Measurements from ENCODE around the gene PER2. TPM values are rescaled to one million over a fixed set of nuclear protein-coding genes. Genes with fewer than 3 reads are reported as not detected.
"Not testable (repeated sequence)": the region's sequence is repeated elsewhere in the genome, so short reads cannot be mapped to it uniquely, and the experiment has no call there.

PER2 gene
- total RNA-seq, 1 experiment from 2014 or later: 6.6 TPM

GRCh38 chr2:238336151-238336550 lies 47.7 kb upstream of the PER2 start:
- H3K9me3 Mint-ChIP-seq: no peaks in the 10 kb centered on the region
- no peak overlapping the region for H3K27ac Mint-ChIP-seq
- no peaks in the 10 kb centered on the region for H3K36me3 Mint-ChIP-seq
- DNase-seq (ENCODE audit: low spot score) (no peak), ATAC-seq (no peak)
- no peaks in the 10 kb centered on the region for H3K27me3 Mint-ChIP-seq (ENCODE audit: low read depth)
- TF ChIP-seq MXD4 (CRISPR knock-in tag; IDR thresholded peaks at IDR 0.05; ENCODE audit: borderline replicate concordance): no peak
- TF ChIP-seq ZNF138 (CRISPR knock-in tag; conservative IDR thresholded peaks at IDR 0.05): no peak
- TF ChIP-seq TCF7 (CRISPR knock-in tag; IDR thresholded peaks at IDR 0.05; ENCODE audit: low read depth): no peak
- no peak for TF ChIP-seq E2F4 (CRISPR knock-in tag; IDR thresholded peaks at IDR 0.05; ENCODE audit: borderline replicate concordance, low read depth)
- no peak for TF ChIP-seq TP53 (CRISPR knock-in tag; IDR thresholded peaks at IDR 0.05)
- no peak for TF ChIP-seq ARID4B (CRISPR knock-in tag; IDR thresholded peaks at IDR 0.05; ENCODE audit: borderline replicate concordance)
- no peak for TF ChIP-seq ZNF425 (CRISPR knock-in tag; conservative IDR thresholded peaks at IDR 0.05)
- TF ChIP-seq ZNF671 (CRISPR knock-in tag; IDR thresholded peaks at IDR 0.05): no peak
- TF ChIP-seq AFF4 (CRISPR knock-in tag; IDR thresholded peaks at IDR 0.05; ENCODE audit: borderline replicate concordance): no peak
- TF ChIP-seq OVOL2 (CRISPR knock-in tag; IDR thresholded peaks at IDR 0.05; ENCODE audit: borderline replicate concordance): no peak
- CTCF ChIA-PET: interaction anchor here (1.1 kb wide), 1 partner anchor 73 kb away, joined by 3 read pairs; no protein-coding TSS in a partner anchor
- H3K4me3 Mint-ChIP-seq: no peak overlapping the region
- POLR2A ChIA-PET: no interaction called here
- H3K4me1 Mint-ChIP-seq: peaks cover 3% of the 10 kb centered on the region; the same call in 1 of the 2 replicates

- ATAC-seq; H3K9me3 Mint-ChIP-seq; DNase-seq (ENCODE audit: low spot score); H3K27me3 Mint-ChIP-seq (ENCODE audit: low read depth); H3K27ac Mint-ChIP-seq; POLR2A ChIA-PET; H3K36me3 Mint-ChIP-seq; H3K4me3 Mint-ChIP-seq; H3K4me1 Mint-ChIP-seq: not testable (repeated sequence)
- peak; percentile 72; the same call in 1 of the 2 replicates for TF ChIP-seq HMGA2 (CRISPR knock-in tag; IDR thresholded peaks at IDR 0.05)
- CTCF ChIA-PET: interaction anchor here (1.1 kb wide), 1 partner anchor 72 kb away, joined by 3 read pairs; no protein-coding TSS in a partner anchor
These were observed 47.2 kb upstream of the PER2 start for GRCh38 chr2:238335591-238335990.
